ENCODE results near the gene CD63.
"Not testable (repeated sequence)": the region's sequence is repeated elsewhere in the genome, so short reads cannot be mapped to it uniquely, and the experiment has no call there.

CD63 gene

GRCh38 chr12:55728939-55729818 is at the start of gene CD63:
TSS of gene CD63 (minus strand) at chr12:55729009. CDS start at chr12:55728341, 668 bp downstream.
- peak; percentile 94 for DNase-seq

GRCh38 chr12:55777856-55778255 is 49.0 kb upstream of the CD63 start:
- DNase-seq, result peak; percentile 45

- no peak for DNase-seq
Observed at GRCh38 chr12:55771736-55772135, 42.9 kb upstream of the CD63 start.

GRCh38 chr12:55767156-55767555 is 38.3 kb upstream of the CD63 start:
- DNase-seq, result no peak

- no peak for DNase-seq
Observed at GRCh38 chr12:55765736-55766290, 37.0 kb upstream of the CD63 start.

GRCh38 chr12:55762646-55763045 is 33.8 kb upstream of the CD63 start:
- DNase-seq, result no peak

- no peak for DNase-seq
Observed at GRCh38 chr12:55760663-55761062, 31.9 kb upstream of the CD63 start.

- DNase-seq, result not testable (repeated sequence)
Observed at GRCh38 chr12:55758575-55758974, 29.8 kb upstream of the CD63 start.

GRCh38 chr12:55757701-55758100 is 28.9 kb upstream of the CD63 start:
- DNase-seq, result no peak

- DNase-seq, result no peak
Observed at GRCh38 chr12:55755246-55755645, 26.4 kb upstream of the CD63 start.

GRCh38 chr12:55748230-55748993 is 19.6 kb upstream of the CD63 start:
- DNase-seq, result no peak

GRCh38 chr12:55746913-55747231 is 18.1 kb upstream of the CD63 start:
- DNase-seq, result no peak

- no peak for DNase-seq
Observed at GRCh38 chr12:55746174-55746912, 17.5 kb upstream of the CD63 start.

- DNase-seq, result no peak
Observed at GRCh38 chr12:55745361-55746173, 16.8 kb upstream of the CD63 start.

- no peak for DNase-seq
Observed at GRCh38 chr12:55744340-55745030, 15.7 kb upstream of the CD63 start.

- peak; percentile 58 for DNase-seq
Observed at GRCh38 chr12:55743406-55744339, 14.9 kb upstream of the CD63 start.

- peak; percentile 20 for DNase-seq
Observed at GRCh38 chr12:55742719-55743405, 14.1 kb upstream of the CD63 start, which contains the start of gene GDF11. TSS of gene GDF11 (plus strand) at chr12:55743122. CDS start at chr12:55743317, 195 bp downstream.

- no peak for DNase-seq
Observed at GRCh38 chr12:55741931-55742680, 13.3 kb upstream of the CD63 start.

- no peak for DNase-seq
Observed at GRCh38 chr12:55739025-55739378, 10.2 kb upstream of the CD63 start.

Data from inflammatory macrophage treated with lipopolysaccharide for 4 hours (primary cell).